ENCODE results near the gene C19orf38.

The C19orf38 gene

GRCh38 chr19:10913716-10914340 lies 65.6 kb downstream of the C19orf38 start:
- DNase-seq = no peak

GRCh38 chr19:10915130-10916091 lies 67.2 kb downstream of the C19orf38 start:
- DNase-seq = no peak

- DNase-seq = no peak
Measured at GRCh38 chr19:10916602-10917001, 68.4 kb downstream of the C19orf38 start.

GRCh38 chr19:10918359-10918758 lies 70.1 kb downstream of the C19orf38 start:
- DNase-seq = no peak

Measured in activated CD4-positive, CD25-positive, alpha-beta regulatory T cell (primary cell).